Tibial nerve (tissue), 3 donors: Measurements from ENCODE around the gene AMOTL2.

Experiments
- CTCF ChIP-seq, 5 experiments: fragments of 200-600 bp in 3 of 5; fragments of 450-650 bp in 2 of 5; sonication (generic) in 3 of 5; IDR thresholded peaks; one replicate each; pipeline ENCODE4 v1.5.1; 2016 to 2019; ENCODE audit warnings: antibody characterized with exemption in 5 of 5, mild to moderate bottlenecking in 3 of 5, moderate library complexity in 2 of 5
- POLR2A ChIP-seq, 2 donors: fragments of 450-650 bp; IDR thresholded peaks; one replicate each; pipeline ENCODE4 v1.6.1; 2017; ENCODE audit warnings: antibody characterized with exemption in 2 of 2, mild to moderate bottlenecking in 2 of 2, moderate library complexity in 2 of 2

- TF ChIP-seq POLR2A (IDR thresholded peaks at IDR 0.05), result no peak
- TF ChIP-seq CTCF (IDR thresholded peaks at IDR 0.05), result no peak
Measured at GRCh38 chr3:134311693-134312071, 62.6 kb downstream of the AMOTL2 start.
